GM21515 (cell line): ENCODE measurements around the gene CRYGD.
A peak's percentile ranks its signal among the peaks of the same experiment; 100 is the strongest.

Experiments
- ATAC-seq: cut with Tn5 transposase; IDR thresholded peaks from one replicate; pipeline ENCODE4 v1.9.1; 2021; ENCODE audit not compliant: unreplicated experiment

Gene CRYGD

DNA sequence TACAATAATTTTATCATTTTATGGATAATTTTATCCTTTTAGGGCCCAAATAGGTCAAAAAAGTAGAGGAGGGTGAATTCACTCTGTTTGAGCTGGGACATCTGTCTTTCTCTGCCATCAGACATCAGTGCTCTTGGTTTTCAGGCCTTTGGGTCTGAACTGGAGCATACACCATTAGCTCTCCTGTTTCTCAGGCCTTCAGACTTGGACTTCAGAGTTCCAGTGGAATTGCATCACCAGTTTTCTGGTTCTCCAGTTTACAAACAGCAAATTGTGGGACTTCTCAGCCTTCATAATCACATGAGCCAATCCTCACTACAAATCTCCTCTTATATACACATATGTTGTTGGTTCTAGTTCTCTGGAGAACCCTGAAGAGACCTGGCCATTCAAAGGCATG lies 33.9 kb downstream of the CRYGD start:
- no peak for ATAC-seq

- ATAC-seq = no peak
Measured at GRCh38 chr2:208086029-208086428, 38.3 kb downstream of the CRYGD start.

GRCh38 chr2:208083807-208084206 lies 40.5 kb downstream of the CRYGD start:
- ATAC-seq = no peak

DNA sequence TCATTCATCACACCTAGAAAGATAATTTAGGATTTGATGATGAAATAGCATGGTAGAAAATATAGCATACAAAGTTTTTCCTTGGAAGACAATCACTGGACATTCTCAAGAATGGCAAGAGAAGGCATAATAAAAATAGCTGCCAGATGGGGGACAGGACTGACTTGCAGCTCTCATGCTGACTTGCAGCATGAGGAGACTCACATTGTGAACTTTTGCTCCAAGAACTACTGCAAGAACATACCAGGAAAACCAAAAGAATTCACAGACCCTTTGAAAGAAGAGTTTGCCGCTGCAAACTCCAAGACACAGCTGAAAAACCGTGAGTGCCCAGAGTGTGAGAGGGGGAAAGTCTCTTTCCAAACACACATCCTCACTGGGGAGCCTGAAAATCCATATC lies 47.0 kb downstream of the CRYGD start:
- no peak for ATAC-seq

GRCh38 chr2:208074610-208075356 lies 49.5 kb downstream of the CRYGD start:
- ATAC-seq = no peak

DNA sequence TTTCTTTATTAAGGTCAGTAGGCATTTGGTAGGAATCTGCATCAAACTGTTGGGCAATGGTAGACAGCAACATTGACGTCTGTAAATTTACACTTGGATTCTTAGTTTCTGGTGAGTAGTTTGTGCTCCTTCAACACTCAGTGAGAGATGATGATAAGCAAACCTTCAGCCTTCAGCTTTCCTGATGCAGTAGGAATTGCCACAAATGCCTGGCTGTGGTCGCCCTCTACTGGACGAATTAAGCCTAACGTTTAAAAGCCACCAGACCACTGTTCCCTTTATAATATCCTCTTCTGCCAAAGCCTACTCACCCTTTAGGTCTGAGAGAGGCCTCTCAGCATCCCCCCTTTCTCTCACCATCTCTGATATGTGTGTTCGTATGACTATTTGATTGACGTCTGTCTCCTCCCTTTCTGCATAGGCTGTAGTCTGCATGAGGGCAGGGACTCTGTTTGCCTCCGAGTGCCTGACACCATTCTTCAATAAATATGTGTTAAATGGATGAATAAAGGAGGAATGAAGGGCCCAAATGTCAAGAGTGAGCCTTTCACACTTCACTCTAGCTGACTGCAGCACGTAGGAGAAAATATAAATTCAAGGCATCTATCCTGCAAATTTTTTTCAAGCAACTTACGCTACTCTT lies 52.0 kb downstream of the CRYGD start:
- ATAC-seq = peak; percentile 84
